Suprapubic skin (tissue), 4 donors: ENCODE results near the gene RBM41. TPM values are rescaled to one million over a fixed set of nuclear protein-coding genes. Genes with fewer than 3 reads are reported as not detected.

Source experiments
- DNase-seq, 2 donors: peaks; one replicate each; pipeline ENCODE4 v3.0.0-alpha.2; 2019; ENCODE audit warnings: low spot score in 2 of 2
- H3K27ac ChIP-seq: fragments of 200-600 bp; sonication (generic); one replicate; pipeline ENCODE4 v1.5.1; 2019
- H3K27me3 ChIP-seq: fragments of 200-600 bp; sonication (generic); one replicate; pipeline ENCODE4 v1.5.1; 2019
- H3K36me3 ChIP-seq: fragments of 200-600 bp; sonication (generic); one replicate; pipeline ENCODE4 v1.5.1; 2019
- H3K4me1 ChIP-seq: fragments of 200-600 bp; sonication (generic); one replicate; pipeline ENCODE4 v1.5.1; 2019
- H3K4me3 ChIP-seq: fragments of 200-600 bp; sonication (generic); one replicate; pipeline ENCODE4 v1.5.1; 2019; ENCODE audit warnings: mild to moderate bottlenecking
- H3K9me3 ChIP-seq: fragments of 200-600 bp; sonication (generic); one replicate; pipeline ENCODE4 v1.5.1; 2019
- CTCF ChIP-seq, 2 donors: fragments of 200-600 bp in 1 of 2; fragments of 450-650 bp in 1 of 2; sonication (generic) in 1 of 2; IDR thresholded peaks; one replicate each; pipeline ENCODE4 v1.5.1; 2016 to 2019; ENCODE audit warnings: antibody characterized with exemption in 2 of 2, mild to moderate bottlenecking in 1 of 2, moderate library complexity in 1 of 2
- EP300 ChIP-seq: sonication (generic); formaldehyde crosslinking; IDR thresholded peaks from one replicate; pipeline ENCODE4 v1.6.1; 2017; ENCODE audit warnings: antibody characterized with exemption
- POLR2A ChIP-seq, 2 donors: fragments of 450-650 bp; IDR thresholded peaks; one replicate each; pipeline ENCODE4 v1.6.1; 2017; ENCODE audit warnings: antibody characterized with exemption in 2 of 2, mild to moderate bottlenecking in 2 of 2, moderate library complexity in 2 of 2
- POLR2AphosphoS5 ChIP-seq, 3 donors: sonication (generic); formaldehyde crosslinking; IDR thresholded peaks; one replicate each; pipeline ENCODE4 v1.6.1; 2017; ENCODE audit warnings: antibody characterized with exemption in 3 of 3
- WGBS: methylation state at CpG from one replicate; pipeline ENCODE4 v1.1.5; 2018; 5-methylcytosine and 5-hydroxymethylcytosine counted together
- total RNA-seq, 4 donors: library from RNA; depleted of rRNA; stranded (reverse); fragments of >200 nt; gene quantifications; one replicate each; pipeline ENCODE4 v1.1.0, GENCODE V29; 2016

RBM41 gene
- total RNA-seq, 4 donors from 2014 or later: 11.7 to 29.7 (median 18.9) TPM

- Histone ChIP-seq H3K36me3 (no peaks in the 10 kb centered on the region), H3K27me3 (no peaks in the 10 kb centered on the region), H3K4me3 (no peak overlapping the region), H3K27ac (no peak overlapping the region), H3K9me3 (no peaks in the 10 kb centered on the region), H3K4me1 (no peaks in the 10 kb centered on the region)
- no peak for TF ChIP-seq EP300
- TF ChIP-seq POLR2AphosphoS5 (IDR thresholded peaks at IDR 0.05): no peak
- no peak for TF ChIP-seq POLR2A (IDR thresholded peaks at IDR 0.05)
- no peak for TF ChIP-seq CTCF (IDR thresholded peaks at IDR 0.05)
- 47% methylated on average over 6 of the region's 6 CpGs for WGBS
- DNase-seq: no peak
Observed at GRCh38 chrX:107050195-107050709, 68.4 kb downstream of the RBM41 start.

- Histone ChIP-seq H3K4me3 (no peak overlapping the region), H3K9me3 (no peaks in the 10 kb centered on the region), H3K36me3 (no peaks in the 10 kb centered on the region), H3K4me1 (no peaks in the 10 kb centered on the region), H3K27ac (no peak overlapping the region), H3K27me3 (no peaks in the 10 kb centered on the region)
- TF ChIP-seq POLR2AphosphoS5 (IDR thresholded peaks at IDR 0.05) (no peak), CTCF (IDR thresholded peaks at IDR 0.05) (no peak), EP300 (no peak), POLR2A (IDR thresholded peaks at IDR 0.05) (no peak)
- WGBS: 54% methylated on average over 1 of the region's 1 CpG
- no peak for DNase-seq
Observed at GRCh38 chrX:107047622-107048021, 71.0 kb downstream of the RBM41 start.

GRCh38 chrX:107029752-107030151, 88.9 kb downstream of the RBM41 start:
- no peak for TF ChIP-seq EP300
- TF ChIP-seq CTCF (IDR thresholded peaks at IDR 0.05): no peak
- no peak for TF ChIP-seq POLR2AphosphoS5 (IDR thresholded peaks at IDR 0.05)
- no peak for TF ChIP-seq POLR2A (IDR thresholded peaks at IDR 0.05)
- Histone ChIP-seq H3K27ac (no peak overlapping the region), H3K4me1 (no peaks in the 10 kb centered on the region), H3K4me3 (no peak overlapping the region), H3K27me3 (no peaks in the 10 kb centered on the region), H3K9me3 (no peaks in the 10 kb centered on the region), H3K36me3 (no peaks in the 10 kb centered on the region)
- no peak for DNase-seq
- WGBS: 53% methylated on average over 1 of the region's 1 CpG

GRCh38 chrX:107025545-107025944, 93.1 kb downstream of the RBM41 start:
- H3K4me3 ChIP-seq: no peak overlapping the region
- WGBS: 33% methylated on average over 2 of the region's 2 CpGs

GRCh38 chrX:107014936-107015335, 103.7 kb downstream of the RBM41 start:
- 35% methylated on average over 1 of the region's 1 CpG for WGBS
- Histone ChIP-seq H3K9me3 (no peaks in the 10 kb centered on the region), H3K4me1 (no peaks in the 10 kb centered on the region), H3K27ac (no peak overlapping the region), H3K36me3 (no peaks in the 10 kb centered on the region), H3K27me3 (no peaks in the 10 kb centered on the region), H3K4me3 (no peak overlapping the region)
- TF ChIP-seq EP300 (no peak), POLR2AphosphoS5 (IDR thresholded peaks at IDR 0.05) (no peak), POLR2A (IDR thresholded peaks at IDR 0.05) (no peak), CTCF (IDR thresholded peaks at IDR 0.05) (no peak)
- DNase-seq: no peak

More at GRCh38 chrX:107025545-107025944, 93.1 kb downstream of the RBM41 start:
- TF ChIP-seq POLR2AphosphoS5 (IDR thresholded peaks at IDR 0.05) (no peak), POLR2A (IDR thresholded peaks at IDR 0.05) (no peak), CTCF (IDR thresholded peaks at IDR 0.05) (peak; percentile 20 to 28), EP300 (no peak)
- H3K36me3 ChIP-seq: no peaks in the 10 kb centered on the region
- no peaks in the 10 kb centered on the region for H3K27me3 ChIP-seq
- no peaks in the 10 kb centered on the region for H3K4me1 ChIP-seq
- H3K27ac ChIP-seq: no peak overlapping the region
- no peaks in the 10 kb centered on the region for H3K9me3 ChIP-seq
- no peak for DNase-seq

Other genes starting within 250 kb of the RBM41 start
- not detected for gene RIPPLY1, start 215.5 kb downstream of the RBM41 start, total RNA-seq
- under 1 TPM in 3 of 4 donors, not detected in 1; 0.17 to 0.53 (median 0.23) TPM for gene CLDN2, start 198.4 kb downstream of the RBM41 start, total RNA-seq
- 10 to 100 TPM; 17.4 to 33.2 (median 24.9) TPM for gene MORC4, start 118.6 kb downstream of the RBM41 start, total RNA-seq
- 1 to 10 TPM; 1.3 to 8.8 (median 1.4) TPM for gene NUP62CL, start 87.6 kb upstream of the RBM41 start, total RNA-seq
- not detected for gene DNAAF6, start 87.8 kb upstream of the RBM41 start, total RNA-seq